OCI-LY3 (cell line): ENCODE results near the gene PDXK.

Source experiments
- EZH2phosphoT487 ChIP-seq: fragments of 200-600 bp; shearing (Covaris generic); IDR thresholded peaks from 2 replicates; pipeline ENCODE4 v1.6.1; 2018; ENCODE audit warnings: antibody characterized with exemption, mixed run types, low read depth
- TF ChIP-seq, protein P1 (sequence below): fragments of 200-600, 300-600 bp; sonication (generic); IDR thresholded peaks from 2 replicates; pipeline ENCODE4 v1.5.1; 2014; ENCODE audit warnings: antibody characterized with exemption, low read length, low read depth

- TF ChIP-seq, protein P1, sequence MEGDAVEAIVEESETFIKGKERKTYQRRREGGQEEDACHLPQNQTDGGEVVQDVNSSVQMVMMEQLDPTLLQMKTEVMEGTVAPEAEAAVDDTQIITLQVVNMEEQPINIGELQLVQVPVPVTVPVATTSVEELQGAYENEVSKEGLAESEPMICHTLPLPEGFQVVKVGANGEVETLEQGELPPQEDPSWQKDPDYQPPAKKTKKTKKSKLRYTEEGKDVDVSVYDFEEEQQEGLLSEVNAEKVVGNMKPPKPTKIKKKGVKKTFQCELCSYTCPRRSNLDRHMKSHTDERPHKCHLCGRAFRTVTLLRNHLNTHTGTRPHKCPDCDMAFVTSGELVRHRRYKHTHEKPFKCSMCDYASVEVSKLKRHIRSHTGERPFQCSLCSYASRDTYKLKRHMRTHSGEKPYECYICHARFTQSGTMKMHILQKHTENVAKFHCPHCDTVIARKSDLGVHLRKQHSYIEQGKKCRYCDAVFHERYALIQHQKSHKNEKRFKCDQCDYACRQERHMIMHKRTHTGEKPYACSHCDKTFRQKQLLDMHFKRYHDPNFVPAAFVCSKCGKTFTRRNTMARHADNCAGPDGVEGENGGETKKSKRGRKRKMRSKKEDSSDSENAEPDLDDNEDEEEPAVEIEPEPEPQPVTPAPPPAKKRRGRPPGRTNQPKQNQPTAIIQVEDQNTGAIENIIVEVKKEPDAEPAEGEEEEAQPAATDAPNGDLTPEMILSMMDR, result no peak
- no peak for TF ChIP-seq EZH2phosphoT487
Measured at GRCh38 chr21:43691801-43692200, 27.1 kb upstream of the PDXK start.
